Kidney epithelial cell (primary cell): ENCODE results near the gene IL10. TPM values are rescaled to one million over a fixed set of nuclear protein-coding genes. Genes with fewer than 3 reads are reported as not detected.

Experiments
- DNase-seq: peaks from one replicate; pipeline ENCODE4 v3.0.0-alpha.2; 2010; ENCODE audit warnings: low read depth
- H3K27me3 ChIP-seq: 2 replicates; pipeline ENCODE4 v1.6.0; 2011; ENCODE audit warnings: low read length; ENCODE audit not compliant: control insufficient read depth, insufficient read depth
- H3K36me3 ChIP-seq: 2 replicates; pipeline ENCODE4 v1.5.1; 2011; ENCODE audit warnings: low read length; ENCODE audit not compliant: control insufficient read depth, insufficient read depth
- H3K4me3 ChIP-seq: 2 replicates; pipeline ENCODE4 v1.5.1; 2011; ENCODE audit warnings: low read depth, mild to moderate bottlenecking, control low read depth, low read length
- total RNA-seq: library from RNA; depleted of rRNA; stranded (reverse); fragments of >200 nt; gene quantifications from 2 replicates; pipeline ENCODE4 v1.2.3, GENCODE V29; 2015
- TF ChIP-seq, protein P1 (sequence below): IDR thresholded peaks from 2 replicates; pipeline ENCODE4 v1.5.1; 2011; ENCODE audit warnings: mild to moderate bottlenecking, moderate library complexity, low read length, control low read depth, inconsistent platforms; ENCODE audit not compliant: insufficient read depth, poor library complexity, severe bottlenecking

The IL10 gene
- total RNA-seq, 1 donor from 2014 or later: not detected

DNA sequence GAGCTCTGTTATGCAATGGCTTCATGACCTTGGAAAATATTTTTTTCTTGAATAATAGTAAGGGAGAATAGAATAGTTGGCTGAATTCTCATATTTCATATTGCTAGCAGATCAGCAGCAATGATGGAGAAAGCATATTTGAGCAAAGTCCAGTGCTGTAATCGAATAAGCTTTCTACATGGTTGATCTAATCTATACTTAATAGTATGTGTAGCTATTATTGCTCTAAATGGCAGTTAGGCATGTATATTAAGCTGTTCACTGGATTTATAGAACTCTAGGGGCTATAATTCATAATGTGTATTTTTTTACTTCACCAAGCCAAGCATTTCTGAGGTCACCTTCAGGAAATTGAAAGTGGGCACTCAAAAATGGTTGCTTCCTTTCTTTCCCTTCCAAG is 11.7 kb downstream of the IL10 start:
- Histone ChIP-seq H3K27me3 (peaks cover 5% of the 10 kb centered on the region), H3K4me3 (no peak overlapping the region), H3K36me3 (no peaks in the 10 kb centered on the region)
- TF ChIP-seq, protein P1, sequence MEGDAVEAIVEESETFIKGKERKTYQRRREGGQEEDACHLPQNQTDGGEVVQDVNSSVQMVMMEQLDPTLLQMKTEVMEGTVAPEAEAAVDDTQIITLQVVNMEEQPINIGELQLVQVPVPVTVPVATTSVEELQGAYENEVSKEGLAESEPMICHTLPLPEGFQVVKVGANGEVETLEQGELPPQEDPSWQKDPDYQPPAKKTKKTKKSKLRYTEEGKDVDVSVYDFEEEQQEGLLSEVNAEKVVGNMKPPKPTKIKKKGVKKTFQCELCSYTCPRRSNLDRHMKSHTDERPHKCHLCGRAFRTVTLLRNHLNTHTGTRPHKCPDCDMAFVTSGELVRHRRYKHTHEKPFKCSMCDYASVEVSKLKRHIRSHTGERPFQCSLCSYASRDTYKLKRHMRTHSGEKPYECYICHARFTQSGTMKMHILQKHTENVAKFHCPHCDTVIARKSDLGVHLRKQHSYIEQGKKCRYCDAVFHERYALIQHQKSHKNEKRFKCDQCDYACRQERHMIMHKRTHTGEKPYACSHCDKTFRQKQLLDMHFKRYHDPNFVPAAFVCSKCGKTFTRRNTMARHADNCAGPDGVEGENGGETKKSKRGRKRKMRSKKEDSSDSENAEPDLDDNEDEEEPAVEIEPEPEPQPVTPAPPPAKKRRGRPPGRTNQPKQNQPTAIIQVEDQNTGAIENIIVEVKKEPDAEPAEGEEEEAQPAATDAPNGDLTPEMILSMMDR: no peak
- DNase-seq: no peak

DNA sequence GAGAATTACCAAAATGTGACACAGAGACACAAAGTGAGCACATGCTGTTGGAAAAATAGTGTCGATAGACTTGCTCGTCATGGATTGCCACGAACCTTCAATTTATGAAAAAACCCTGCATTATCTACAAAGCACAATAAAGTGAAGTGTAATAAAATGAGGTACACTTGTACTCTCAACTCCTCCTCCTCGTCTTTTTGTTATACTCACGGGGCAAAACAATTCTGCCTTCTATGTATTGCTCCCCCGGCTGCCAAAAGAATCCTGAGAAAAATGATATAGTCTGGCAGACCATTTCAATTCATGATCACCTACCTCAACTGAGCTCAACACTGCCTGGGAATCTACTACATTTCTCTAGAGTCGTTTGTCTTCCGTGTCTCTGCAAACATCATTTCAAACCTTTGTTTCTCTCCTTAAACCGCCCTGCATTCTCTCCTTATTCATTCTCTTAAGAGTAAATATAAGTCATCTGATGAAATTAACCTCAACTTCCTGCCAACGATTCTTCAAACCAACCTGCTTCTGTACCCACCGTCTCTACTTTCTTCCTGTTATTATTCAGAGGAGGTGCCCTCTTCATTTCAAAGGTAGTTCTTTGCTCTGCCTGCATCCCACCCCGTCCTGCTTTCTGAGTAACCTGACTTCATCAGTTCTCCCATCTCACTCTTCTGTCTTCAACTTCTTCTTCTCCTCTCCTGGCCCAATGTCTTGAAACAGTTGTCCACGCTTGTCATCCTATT is 14.6 kb downstream of the IL10 start:
- no peak for DNase-seq
- H3K4me3 ChIP-seq: no peak overlapping the region
- TF ChIP-seq, protein P1: no peak
- H3K27me3 ChIP-seq: peaks cover 5% of the 10 kb centered on the region
- no peaks in the 10 kb centered on the region for H3K36me3 ChIP-seq

DNA sequence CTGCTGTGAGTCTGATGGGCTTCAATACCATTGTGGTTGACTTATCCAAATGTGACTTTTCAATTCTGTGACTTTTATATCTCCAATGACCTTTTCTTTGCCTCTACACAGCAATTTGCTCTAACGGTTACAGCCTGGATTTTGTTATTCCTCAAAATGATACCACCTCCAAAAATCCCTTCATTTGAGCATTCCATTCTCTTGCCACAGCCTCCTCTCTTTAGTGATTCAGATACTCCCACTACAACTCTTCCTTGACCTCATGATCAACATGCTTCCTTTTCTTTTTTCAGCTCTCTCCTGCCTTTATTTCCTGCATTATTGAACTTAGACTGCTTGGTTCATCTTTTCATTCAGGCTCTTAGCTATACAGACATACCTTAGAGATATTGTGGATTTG is 18.3 kb downstream of the IL10 start:
- H3K4me3 ChIP-seq: no peak overlapping the region
- H3K27me3 ChIP-seq: peaks cover 4% of the 10 kb centered on the region
- TF ChIP-seq, protein P1: no peak
- DNase-seq: no peak
- no peaks in the 10 kb centered on the region for H3K36me3 ChIP-seq

DNA sequence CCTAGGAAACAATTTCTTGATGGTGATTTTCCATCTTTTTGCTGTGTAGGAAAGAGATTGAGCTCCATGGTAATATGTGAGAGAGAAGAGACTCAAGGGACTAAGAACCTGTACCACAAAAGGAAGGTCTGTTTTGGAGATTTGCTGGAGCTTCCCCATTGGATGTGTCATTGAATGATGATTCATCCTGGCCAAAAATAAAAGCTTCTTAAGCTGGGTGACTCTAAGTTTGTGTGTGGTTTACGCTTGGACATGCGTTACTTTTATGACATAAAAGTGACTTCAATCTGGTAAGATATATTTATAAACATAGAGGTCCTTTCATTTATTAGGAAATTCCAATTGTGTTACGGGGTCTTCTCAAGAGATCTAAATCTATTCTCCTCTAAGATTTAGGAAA is 19.2 kb downstream of the IL10 start:
- no peak overlapping the region for H3K4me3 ChIP-seq
- H3K36me3 ChIP-seq: no peaks in the 10 kb centered on the region
- peaks cover 2% of the 10 kb centered on the region for H3K27me3 ChIP-seq
- no peak for DNase-seq
- TF ChIP-seq, protein P1: no peak

DNA sequence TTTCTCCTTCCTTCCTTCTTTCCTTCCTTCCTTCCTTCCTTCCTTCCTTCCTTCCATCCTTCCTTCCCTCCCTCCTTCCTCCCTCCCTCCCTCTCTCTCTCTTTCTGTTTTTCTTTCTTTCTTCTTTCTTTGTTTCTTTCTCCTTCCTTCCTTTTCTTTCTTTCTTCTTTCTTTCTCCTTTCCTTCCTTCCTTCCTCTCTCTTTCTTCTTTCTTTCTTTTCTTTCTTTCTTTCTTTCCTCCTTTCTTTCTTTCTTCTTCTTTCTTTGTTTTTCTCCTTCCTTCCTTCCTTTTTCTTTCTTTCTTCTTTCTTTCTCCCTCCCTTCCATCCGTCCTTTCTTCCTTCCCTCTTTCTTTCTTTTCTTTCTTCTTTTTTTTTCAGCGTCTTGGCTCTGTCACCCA is 19.8 kb downstream of the IL10 start:
- DNase-seq: no peak
- no peaks in the 10 kb centered on the region for H3K36me3 ChIP-seq
- H3K4me3 ChIP-seq: no peak overlapping the region
- TF ChIP-seq, protein P1: no peak
- peaks cover 2% of the 10 kb centered on the region for H3K27me3 ChIP-seq

DNA sequence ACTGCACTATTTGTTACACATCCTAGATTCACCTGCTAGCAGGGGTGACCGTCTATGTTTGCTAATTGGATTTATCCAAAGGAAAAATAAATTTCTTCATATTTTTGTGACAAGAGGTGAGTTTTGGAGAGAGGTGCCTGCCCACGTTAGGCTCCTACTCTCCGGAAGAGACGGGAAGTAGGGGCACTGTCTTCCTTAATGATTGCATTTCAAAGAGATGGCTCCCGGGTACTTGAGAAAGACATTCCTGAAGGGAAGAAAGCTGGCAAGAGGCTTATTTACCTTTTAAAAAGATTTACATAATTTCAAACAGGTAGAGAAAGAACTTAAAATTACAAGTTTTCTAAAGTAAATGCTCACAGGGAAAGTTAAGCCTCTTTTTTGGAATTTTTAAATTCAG is 20.4 kb downstream of the IL10 start:
- TF ChIP-seq, protein P1: no peak
- Histone ChIP-seq H3K4me3 (no peak overlapping the region), H3K27me3 (peaks cover 2% of the 10 kb centered on the region), H3K36me3 (no peaks in the 10 kb centered on the region)
- DNase-seq: no peak
